ENCODE measurements around the gene PFDN6. TPM values are rescaled to one million over a fixed set of nuclear protein-coding genes. Genes with fewer than 3 reads are reported as not detected.

The PFDN6 gene
- total RNA-seq (2016; rRNA removed; fragmentation: Illumina TruSeq; extraction: Trizol): 87.0 and 118 TPM in 2 replicates
- 21.9 and 25.1 TPM in 2 replicates for total RNA-seq (2016; cell fraction: cytosol; rRNA removed; fragmentation: Illumina TruSeq; extraction: Trizol; ENCODE audit: low read depth)
- 97.0 and 123 TPM in 2 replicates for total RNA-seq (2016; cell fraction: insoluble cytoplasmic fraction; rRNA removed; fragmentation: Illumina TruSeq; extraction: Trizol)
- 19.5 and 24.7 TPM in 2 replicates for total RNA-seq (2016; cell fraction: membrane; rRNA removed; fragmentation: Illumina TruSeq; extraction: Trizol)
- 35.5 and 41.4 TPM in 2 replicates for total RNA-seq (2016; cell fraction: nucleus; rRNA removed; fragmentation: Illumina TruSeq; extraction: Trizol)
- 75.5 and 92.2 TPM in 2 replicates for polyA plus RNA-seq (2011; rRNA removed)
- polyA plus RNA-seq (2011; cell fraction: cytosol; rRNA removed): 41.4 and 48.4 TPM in 2 replicates
- 65.1 and 96.7 TPM in 2 replicates for polyA plus RNA-seq (2011; cell fraction: nucleus; rRNA removed)
- polyA plus RNA-seq (2012): 78.6 and 94.5 TPM in 2 replicates
- 20.6 and 21.5 TPM in 2 replicates for polyA plus RNA-seq (2016; cell fraction: cytosol; fragmentation: Illumina TruSeq; extraction: Trizol; ENCODE audit: low read depth)
- polyA plus RNA-seq (2016; cell fraction: insoluble cytoplasmic fraction; fragmentation: Illumina TruSeq; extraction: Trizol; ENCODE audit: low read depth): 142 and 148 TPM in 2 replicates
- polyA plus RNA-seq (2016; cell fraction: membrane; fragmentation: Illumina TruSeq; extraction: Trizol; ENCODE audit: low read depth): 20.0 and 22.3 TPM in 2 replicates
- 80.0 and 80.7 TPM in 2 replicates for polyA plus RNA-seq (2016; cell fraction: nucleus; fragmentation: Illumina TruSeq; extraction: Trizol; ENCODE audit: insufficient read depth, low read depth)
- 11.7 and 27.1 TPM in 2 replicates for polyA minus RNA-seq (2011; rRNA and poly(A)+ RNA removed; ENCODE audit: low replicate concordance)
- polyA minus RNA-seq (2011; cell fraction: cytosol; rRNA and poly(A)+ RNA removed): 14.2 and 19.7 TPM in 2 replicates
- 28.1 and 34.1 TPM in 2 replicates for polyA minus RNA-seq (2011; cell fraction: nucleus; rRNA and poly(A)+ RNA removed)
- percentile 77 among the genes with signal in this experiment for Bru-seq, nascent RNA
- percentile 67 among the genes with signal in this experiment for BruChase-seq, experiment 1, labeled RNA remaining after a 6-hour chase
- percentile 62 among the genes with signal in this experiment for BruChase-seq, experiment 2, labeled RNA remaining after a 2-hour chase
- long read RNA-seq, experiment 1, partial matches to known transcripts: 1 of 4 reads
- long read RNA-seq, experiment 1, other reads (novel, unspliced or antisense): 0 of 4 reads
- long read RNA-seq, experiment 2, transcript PFDN6-202 (5 exons, 598 nt): minor isoform, 9 of 113 reads
- long read RNA-seq, experiment 2, transcript PFDN6-201 (4 exons, 740 nt): major isoform, 81 of 113 reads
- long read RNA-seq, experiment 2, partial matches to known transcripts: 19 of 113 reads
- long read RNA-seq, experiment 2, other reads (novel, unspliced or antisense): 4 of 113 reads

- H2AFZ ChIP-seq (ENCODE audit: low read length): peak within 1 kb of the TSS; percentile 97
- no peaks in the 10 kb centered on the region for H3K9me3 ChIP-seq (ENCODE audit: low read length)
- H3K4me2 ChIP-seq (ENCODE audit: low read depth, low read length): peak within 1 kb of the TSS; percentile 99
- intact Hi-C loops (cut with micrococcal nuclease; ENCODE audit: unreplicated experiment) (loop anchor here (1.0 kb wide), 1 partner anchor 9 kb away; the partner anchor contains the start of gene RGL2), in situ Hi-C loops (cut with HindIII; ENCODE audit: extremely low pct_ligation_motif_present, low pct_unique_long_range_greater_than_20kb) (loop anchor here (25.0 kb wide), 1 partner anchor 123 kb away; the partner anchor contains the start of genes CUTA, PHF1 and SYNGAP1)
- no peaks in the 10 kb centered on the region; a peak in 1 of 5 replicates for H3K27me3 ChIP-seq (ENCODE audit: control insufficient read depth in 1 of 2, insufficient read depth in 2 of 2, low read length in 2 of 2)
- 2% methylated on average over 32 of the region's 43 CpGs for WGBS (ENCODE audit: low lambda C conversion rate)
- peaks cover 27% of the 10 kb centered on the region for H3K79me2 ChIP-seq (ENCODE audit: insufficient read depth, low read length)
- POLR2A ChIA-PET: interaction anchor here (0.7 to 3.4 kb wide), 16 partner anchors 8 to 318 kb away, joined by 3 to 41 read pairs (median 8); partner anchors contain the start of genes B3GALT4, CUTA, HSD17B8 and PHF1
- DNase-seq (ENCODE audit: low spot score) (peak; percentile 95), FAIRE-seq (peak; percentile 88), ATAC-seq (peak; percentile 97)
- H4K20me1 ChIP-seq (ENCODE audit: insufficient read depth, low read length): no peaks in the 10 kb centered on the region
- CTCF ChIA-PET (ENCODE audit: low intra/inter-chr PET ratio, low total read pairs): interaction anchor here (1.2 kb wide), 1 partner anchor 9 kb away, joined by 3 read pairs; no protein-coding TSS in a partner anchor
- no TSS peak for BruUV-seq (replicated peaks)
- H3K9ac ChIP-seq (ENCODE audit: insufficient read depth, low read depth, low read length): peak within 1 kb of the TSS; percentile 92
- H3K4me1 ChIP-seq (ENCODE audit: insufficient read depth, low read length): peaks cover 22% of the 10 kb centered on the region
- peaks cover 16 to 49% of the 10 kb centered on the region in 2 experiments for H3K36me3 ChIP-seq (replicated peaks in 1 of 2; ENCODE audit: control insufficient read depth in 1 of 2, insufficient read depth in 2 of 2, low read length in 2 of 2)
- H3K27ac ChIP-seq (ENCODE audit: extremely low read length, insufficient read depth, low read length): peak within 1 kb of the TSS; percentile 56
- peak within 1 kb of the TSS; percentile 73 to 96 (median 94) for H3K4me3 ChIP-seq (replicated peaks in 1 of 3; ENCODE audit: insufficient read depth in 1 of 3, low read depth in 2 of 3, low read length in 3 of 3)
- TF ChIP-seq, protein P1, sequence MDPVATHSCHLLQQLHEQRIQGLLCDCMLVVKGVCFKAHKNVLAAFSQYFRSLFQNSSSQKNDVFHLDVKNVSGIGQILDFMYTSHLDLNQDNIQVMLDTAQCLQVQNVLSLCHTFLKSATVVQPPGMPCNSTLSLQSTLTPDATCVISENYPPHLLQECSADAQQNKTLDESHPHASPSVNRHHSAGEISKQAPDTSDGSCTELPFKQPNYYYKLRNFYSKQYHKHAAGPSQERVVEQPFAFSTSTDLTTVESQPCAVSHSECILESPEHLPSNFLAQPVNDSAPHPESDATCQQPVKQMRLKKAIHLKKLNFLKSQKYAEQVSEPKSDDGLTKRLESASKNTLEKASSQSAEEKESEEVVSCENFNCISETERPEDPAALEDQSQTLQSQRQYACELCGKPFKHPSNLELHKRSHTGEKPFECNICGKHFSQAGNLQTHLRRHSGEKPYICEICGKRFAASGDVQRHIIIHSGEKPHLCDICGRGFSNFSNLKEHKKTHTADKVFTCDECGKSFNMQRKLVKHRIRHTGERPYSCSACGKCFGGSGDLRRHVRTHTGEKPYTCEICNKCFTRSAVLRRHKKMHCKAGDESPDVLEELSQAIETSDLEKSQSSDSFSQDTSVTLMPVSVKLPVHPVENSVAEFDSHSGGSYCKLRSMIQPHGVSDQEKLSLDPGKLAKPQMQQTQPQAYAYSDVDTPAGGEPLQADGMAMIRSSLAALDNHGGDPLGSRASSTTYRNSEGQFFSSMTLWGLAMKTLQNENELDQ (CRISPR knock-in tag; IDR thresholded peaks at IDR 0.05; ENCODE audit: borderline replicate concordance): no peak
- TF ChIP-seq ZNF138 (CRISPR knock-in tag; IDR thresholded peaks at IDR 0.05; ENCODE audit: low read depth): no peak
- no peak for TF ChIP-seq FOXO1 (CRISPR knock-in tag; IDR thresholded peaks at IDR 0.05)
- no peak for TF ChIP-seq ZFP36L2 (CRISPR knock-in tag; IDR thresholded peaks at IDR 0.05)
- TF ChIP-seq ZHX1 (CRISPR knock-in tag; IDR thresholded peaks at IDR 0.05; ENCODE audit: low read depth): no peak
- no peak for TF ChIP-seq HNRNPK (IDR thresholded peaks at IDR 0.05; ENCODE audit: low read depth, low read length, poor library complexity, severe bottlenecking)
- TF ChIP-seq AGO2 (optimal IDR thresholded peaks at IDR 0.05; ENCODE audit: low read depth, low read length): peak; percentile 22
- TF ChIP-seq SMAD9 (CRISPR knock-in tag; IDR thresholded peaks at IDR 0.05): no peak
- peak in 1 of 2 experiments; percentile 70; a peak in 2 of 4 replicates for TF ChIP-seq ATF4 (CRISPR knock-in tag; IDR thresholded peaks at IDR 0.05)
Observed at GRCh38 chr6:33288921-33289783, at the start of gene PFDN6, which contains the start of gene WDR46. Gene PFDN6, plus strand, starts transcription at chr6:33289601. Its CDS starts 256 bp downstream, at chr6:33289857. Gene WDR46, minus strand, starts transcription at chr6:33289239. Its CDS starts 69 bp downstream, at chr6:33289170.
